ENCODE data around the gene OSBPL5. TPM values are rescaled to one million over a fixed set of nuclear protein-coding genes. Genes with fewer than 3 reads are reported as not detected.

OSBPL5 gene
- total and polyA plus RNA-seq, 11 donors, result 10.1 to 27.7 (median 16.4) TPM

DNA sequence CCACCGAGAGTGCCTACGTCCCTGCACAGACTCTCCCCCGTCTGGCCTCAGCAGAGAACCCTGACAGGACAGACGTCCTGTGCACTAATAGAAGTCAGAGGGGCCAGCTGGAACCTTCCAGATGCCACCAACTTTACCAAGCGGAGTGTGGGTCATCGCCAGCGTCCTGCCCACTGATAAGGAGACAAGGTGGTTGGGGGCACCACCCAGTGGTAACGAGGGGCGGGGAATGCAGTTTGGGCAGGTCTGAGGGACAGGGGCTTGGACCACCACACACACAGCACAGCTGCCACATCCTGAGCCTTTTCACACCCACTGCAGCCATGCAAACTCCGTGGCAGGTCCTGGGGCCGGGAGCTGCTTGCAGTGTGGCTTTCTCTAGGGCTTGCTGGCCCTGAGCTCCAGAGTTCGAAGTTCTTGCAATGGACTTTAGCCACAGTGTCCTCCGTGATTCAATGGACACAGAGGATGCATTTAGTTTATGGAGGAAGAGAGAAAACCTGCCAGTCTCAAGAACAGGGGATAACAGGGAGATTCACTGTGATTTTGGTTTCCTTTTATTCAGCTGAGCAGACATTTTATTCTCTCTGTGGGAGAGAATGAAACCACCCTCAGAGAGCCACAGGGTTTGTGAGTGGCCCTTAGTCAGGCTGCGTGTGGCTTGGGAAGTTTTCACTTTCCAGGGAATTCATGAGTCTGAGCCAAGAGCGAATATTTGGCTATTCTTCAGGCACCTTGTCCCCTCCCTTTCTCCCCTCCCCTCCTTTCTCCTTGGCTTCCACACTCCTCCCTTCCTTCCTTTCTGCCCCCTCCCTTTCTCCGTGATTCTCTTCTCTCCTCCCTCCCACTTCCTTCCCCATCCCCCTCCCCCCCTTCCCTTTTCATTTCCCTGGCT is 40.4 kb upstream of the OSBPL5 start:
- Histone ChIP-seq H3K27me3 (peaks cover 15 to 44% (median 34%) of the 10 kb centered on the region in 9 donors), H3K4me1 (peaks cover 0 to 19% (median 8%) of the 10 kb centered on the region in 12 donors), H3K36me3 (no peaks in the 10 kb centered on the region), H3K9me3 (peaks cover 0 to 6% (median under 1%) of the 10 kb centered on the region in 12 donors), H3K4me3 (no peak overlapping the region), H3K27ac (no peak overlapping the region)
- intact Hi-C loops (cut with DNase I), result loop anchor here in 1 of 10 donors (5.0 kb wide), 1 partner anchor 83 kb away; no protein-coding TSS in a partner anchor
- peak in 2 of 5 donors; percentile 11 to 44 for DNase-seq
- WGBS, 4 donors, result 46 to 59% (median 56%) methylated on average over 16 of the region's 16 CpGs
- no peak for ATAC-seq
- TF ChIP-seq POLR2A (IDR thresholded peaks at IDR 0.05), result no peak
- TF ChIP-seq, protein P1, sequence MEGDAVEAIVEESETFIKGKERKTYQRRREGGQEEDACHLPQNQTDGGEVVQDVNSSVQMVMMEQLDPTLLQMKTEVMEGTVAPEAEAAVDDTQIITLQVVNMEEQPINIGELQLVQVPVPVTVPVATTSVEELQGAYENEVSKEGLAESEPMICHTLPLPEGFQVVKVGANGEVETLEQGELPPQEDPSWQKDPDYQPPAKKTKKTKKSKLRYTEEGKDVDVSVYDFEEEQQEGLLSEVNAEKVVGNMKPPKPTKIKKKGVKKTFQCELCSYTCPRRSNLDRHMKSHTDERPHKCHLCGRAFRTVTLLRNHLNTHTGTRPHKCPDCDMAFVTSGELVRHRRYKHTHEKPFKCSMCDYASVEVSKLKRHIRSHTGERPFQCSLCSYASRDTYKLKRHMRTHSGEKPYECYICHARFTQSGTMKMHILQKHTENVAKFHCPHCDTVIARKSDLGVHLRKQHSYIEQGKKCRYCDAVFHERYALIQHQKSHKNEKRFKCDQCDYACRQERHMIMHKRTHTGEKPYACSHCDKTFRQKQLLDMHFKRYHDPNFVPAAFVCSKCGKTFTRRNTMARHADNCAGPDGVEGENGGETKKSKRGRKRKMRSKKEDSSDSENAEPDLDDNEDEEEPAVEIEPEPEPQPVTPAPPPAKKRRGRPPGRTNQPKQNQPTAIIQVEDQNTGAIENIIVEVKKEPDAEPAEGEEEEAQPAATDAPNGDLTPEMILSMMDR (IDR thresholded peaks at IDR 0.05), result no peak

DNA sequence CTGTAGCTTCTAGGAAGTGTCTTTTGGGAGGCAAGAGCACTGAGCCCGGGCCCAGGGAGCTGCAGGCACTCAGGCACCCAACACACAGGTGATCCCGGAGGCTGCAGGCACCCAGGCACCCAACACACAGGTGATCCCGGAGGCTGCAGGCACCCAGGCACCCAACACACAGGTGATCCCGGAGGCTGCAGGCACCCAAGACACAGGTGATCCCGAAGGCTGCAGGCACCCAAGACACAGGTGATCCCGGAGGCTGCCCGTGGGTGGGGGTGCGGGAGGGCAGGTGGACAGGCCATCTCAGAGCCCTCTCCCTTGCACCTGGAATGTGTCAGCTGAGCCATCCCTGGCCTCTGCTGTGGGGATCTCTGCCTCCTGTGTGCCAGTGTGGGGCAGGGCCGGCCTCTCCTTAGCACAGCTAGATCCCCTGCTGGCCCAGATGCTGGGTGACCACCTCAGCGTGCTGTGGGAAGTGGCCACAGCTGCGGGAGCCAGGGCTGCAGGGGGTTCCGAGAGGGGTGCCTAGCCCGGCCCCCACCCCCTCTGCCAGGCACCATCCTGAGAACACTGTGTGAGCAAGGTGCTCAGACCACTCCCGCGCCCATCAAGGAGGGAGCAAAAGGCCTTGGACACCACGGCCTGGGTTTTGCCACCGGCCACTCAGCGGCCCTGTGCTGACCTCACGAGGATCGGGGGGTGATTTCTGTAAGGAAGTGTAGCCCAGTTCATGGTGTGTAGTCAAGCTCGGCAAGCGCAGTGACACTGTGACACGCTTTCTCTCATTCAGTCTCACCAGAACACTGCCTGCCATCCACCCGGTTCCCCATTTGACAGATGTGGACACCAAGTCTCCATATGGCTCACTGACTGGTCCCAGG is 39.3 kb upstream of the OSBPL5 start:
- no peak for TF ChIP-seq POLR2A (IDR thresholded peaks at IDR 0.05)
- TF ChIP-seq, protein P1 (IDR thresholded peaks at IDR 0.05), result no peak
- no peaks in the 10 kb centered on the region for H3K36me3 ChIP-seq
- DNase-seq, result peak in 1 of 5 donors; percentile 16
- no peak overlapping the region for H3K4me3 ChIP-seq
- H3K27ac ChIP-seq, result no peak overlapping the region
- H3K4me1 ChIP-seq, result peaks cover 0 to 19% (median 8%) of the 10 kb centered on the region in 12 donors
- ATAC-seq, result no peak
- 78 to 81% (median 80%) methylated on average over 10 to 24 of the region's 24 CpGs for WGBS, 4 donors
- intact Hi-C loops (cut with DNase I), result loop anchor here in 1 of 10 donors (5.0 kb wide), 1 partner anchor 82 kb away; no protein-coding TSS in a partner anchor
- H3K9me3 ChIP-seq, result no peaks in the 10 kb centered on the region
- H3K27me3 ChIP-seq, result peaks cover 18 to 46% (median 37%) of the 10 kb centered on the region in 9 donors

DNA sequence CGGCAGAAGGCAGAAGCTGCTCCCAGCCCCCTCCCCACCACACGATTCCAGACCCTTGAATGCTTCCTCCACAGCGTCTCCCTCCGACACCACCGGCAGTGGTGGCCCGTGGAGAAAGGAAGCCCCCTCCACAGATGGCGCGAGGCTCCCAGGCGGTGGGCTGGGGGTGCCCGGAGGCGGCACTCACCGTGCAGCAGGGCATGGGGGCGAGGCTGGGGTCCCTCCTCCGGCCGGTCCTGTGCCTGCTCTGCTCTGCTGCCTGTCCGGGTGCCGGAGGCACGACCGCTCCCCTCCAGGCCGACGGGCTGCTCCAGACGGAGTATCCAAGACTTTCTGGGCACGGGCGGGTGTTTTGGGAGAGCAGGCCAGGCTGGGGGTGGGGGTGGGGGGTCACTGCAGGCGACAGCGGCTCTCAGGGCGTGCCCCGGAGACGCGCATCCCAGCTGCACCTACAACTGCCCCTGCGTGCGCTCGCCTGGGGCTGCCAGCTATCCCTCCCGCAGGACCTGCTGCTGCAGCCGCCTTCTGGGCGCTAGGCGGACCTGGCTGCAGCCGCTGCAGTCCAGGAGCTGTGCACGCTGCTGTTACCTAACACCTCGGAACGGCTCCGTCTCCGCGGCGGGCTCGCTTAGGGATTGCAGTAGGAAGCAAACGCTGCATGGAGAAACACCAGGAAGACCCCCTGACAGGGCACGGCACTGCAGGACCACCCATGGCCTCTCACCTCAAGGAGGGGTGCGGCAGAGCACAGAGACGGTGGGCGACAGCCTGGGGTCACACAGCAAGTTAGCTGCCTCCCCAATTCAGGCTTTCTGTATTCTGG is 38.3 kb upstream of the OSBPL5 start:
- ATAC-seq, result peak in 1 of 4 donors; percentile 59
- peak in 1 of 5 donors; percentile 27 for DNase-seq
- H3K4me3 ChIP-seq, result peak overlapping the region in 1 of 12 donors; percentile 14

More for the DNA sequence above, 38.3 kb upstream of the OSBPL5 start:
- peaks cover 0 to 19% (median 8%) of the 10 kb centered on the region in 12 donors for H3K4me1 ChIP-seq
- intact Hi-C loops (cut with DNase I), result no loop called here
- TF ChIP-seq, protein P1 (IDR thresholded peaks at IDR 0.05), result no peak
- no peak for TF ChIP-seq POLR2A (IDR thresholded peaks at IDR 0.05)
- H3K27ac ChIP-seq, result no peak overlapping the region
- 4 to 6% (median 4%) methylated on average over 28 to 51 of the region's 51 CpGs for WGBS, 4 donors
- H3K9me3 ChIP-seq, result no peaks in the 10 kb centered on the region
- peaks cover 18 to 50% (median 37%) of the 10 kb centered on the region in 9 donors for H3K27me3 ChIP-seq
- H3K36me3 ChIP-seq, result no peaks in the 10 kb centered on the region

All from heart left ventricle (tissue), 16 donors.